GM19438 (cell line): ENCODE data around the gene LRRC8D.

ENCODE experiments used
- ATAC-seq: cut with Tn5 transposase; IDR thresholded peaks from one replicate; pipeline ENCODE4 v1.9.1; 2021; ENCODE audit warnings: low read depth; ENCODE audit not compliant: unreplicated experiment

LRRC8D gene

DNA sequence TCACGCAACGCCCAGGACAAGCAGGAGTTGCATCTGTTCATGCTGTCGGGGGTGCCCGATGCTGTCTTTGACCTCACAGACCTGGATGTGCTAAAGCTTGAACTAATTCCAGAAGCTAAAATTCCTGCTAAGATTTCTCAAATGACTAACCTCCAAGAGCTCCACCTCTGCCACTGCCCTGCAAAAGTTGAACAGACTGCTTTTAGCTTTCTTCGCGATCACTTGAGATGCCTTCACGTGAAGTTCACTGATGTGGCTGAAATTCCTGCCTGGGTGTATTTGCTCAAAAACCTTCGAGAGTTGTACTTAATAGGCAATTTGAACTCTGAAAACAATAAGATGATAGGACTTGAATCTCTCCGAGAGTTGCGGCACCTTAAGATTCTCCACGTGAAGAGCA is 113.6 kb downstream of the LRRC8D start:
- no peak for ATAC-seq

DNA sequence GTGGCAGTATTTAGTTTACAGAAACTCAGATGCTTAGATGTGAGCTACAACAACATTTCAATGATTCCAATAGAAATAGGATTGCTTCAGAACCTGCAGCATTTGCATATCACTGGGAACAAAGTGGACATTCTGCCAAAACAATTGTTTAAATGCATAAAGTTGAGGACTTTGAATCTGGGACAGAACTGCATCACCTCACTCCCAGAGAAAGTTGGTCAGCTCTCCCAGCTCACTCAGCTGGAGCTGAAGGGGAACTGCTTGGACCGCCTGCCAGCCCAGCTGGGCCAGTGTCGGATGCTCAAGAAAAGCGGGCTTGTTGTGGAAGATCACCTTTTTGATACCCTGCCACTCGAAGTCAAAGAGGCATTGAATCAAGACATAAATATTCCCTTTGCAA is 114.4 kb downstream of the LRRC8D start:
- no peak for ATAC-seq

DNA sequence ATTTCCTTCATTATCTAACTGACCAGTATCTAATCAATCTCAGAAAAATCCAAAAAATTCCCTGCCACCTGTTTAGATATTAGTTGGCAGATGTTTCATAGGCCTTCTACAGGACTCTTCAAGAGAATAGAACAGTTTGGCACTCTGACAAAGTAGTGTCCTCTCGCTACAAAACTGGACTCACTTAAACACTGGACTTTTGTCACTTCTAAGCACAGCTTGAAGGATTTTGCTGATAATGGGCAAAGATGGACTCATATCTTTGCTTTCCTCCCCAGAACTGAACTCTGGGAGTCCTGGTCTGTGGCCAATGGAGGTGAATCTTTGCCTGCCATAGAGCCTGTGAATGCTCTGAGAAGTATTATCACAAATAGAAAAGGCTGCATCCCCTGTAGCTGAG is 115.9 kb downstream of the LRRC8D start:
- ATAC-seq, result no peak

DNA sequence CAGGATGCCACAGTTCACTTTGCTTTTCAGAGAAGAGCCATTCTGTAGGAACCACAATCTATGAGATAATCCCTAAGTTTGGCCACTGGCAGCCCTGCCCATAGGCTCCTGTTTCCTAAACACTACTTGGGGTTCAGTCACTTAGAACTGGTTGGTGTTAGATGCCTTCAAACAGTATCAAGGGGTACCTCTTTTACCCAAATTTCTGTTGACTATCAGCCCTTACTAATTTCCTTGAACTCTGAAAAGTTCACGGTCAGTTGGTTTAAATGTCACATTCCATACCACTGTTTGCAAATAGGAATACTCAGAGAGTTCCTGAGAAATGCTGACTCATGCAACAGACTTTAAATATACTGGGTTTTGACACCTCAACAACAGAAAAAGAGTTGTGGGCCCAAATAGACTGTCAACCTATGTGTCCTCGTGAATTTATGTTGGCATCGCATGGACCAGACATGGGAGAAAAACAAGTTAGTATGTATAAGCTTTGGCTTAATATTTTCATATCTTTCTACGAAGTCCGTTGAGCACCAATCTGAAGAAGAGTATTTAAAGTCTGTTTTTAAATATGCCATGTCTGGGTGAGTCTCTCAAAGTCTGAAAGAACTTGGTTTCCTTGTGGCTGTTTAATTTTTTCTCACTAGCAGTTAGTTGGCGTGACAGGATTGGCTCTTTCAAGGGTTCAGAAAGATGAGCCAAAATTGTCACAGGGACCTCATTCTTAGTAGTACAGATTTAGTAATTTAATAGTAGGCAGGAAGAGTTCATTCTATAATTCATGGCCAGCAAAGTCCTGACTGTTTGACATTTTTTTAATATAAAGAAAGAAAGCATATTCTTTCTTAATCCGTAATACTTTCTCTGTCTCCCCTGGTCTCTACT is 117.6 kb downstream of the LRRC8D start:
- no peak for ATAC-seq

DNA sequence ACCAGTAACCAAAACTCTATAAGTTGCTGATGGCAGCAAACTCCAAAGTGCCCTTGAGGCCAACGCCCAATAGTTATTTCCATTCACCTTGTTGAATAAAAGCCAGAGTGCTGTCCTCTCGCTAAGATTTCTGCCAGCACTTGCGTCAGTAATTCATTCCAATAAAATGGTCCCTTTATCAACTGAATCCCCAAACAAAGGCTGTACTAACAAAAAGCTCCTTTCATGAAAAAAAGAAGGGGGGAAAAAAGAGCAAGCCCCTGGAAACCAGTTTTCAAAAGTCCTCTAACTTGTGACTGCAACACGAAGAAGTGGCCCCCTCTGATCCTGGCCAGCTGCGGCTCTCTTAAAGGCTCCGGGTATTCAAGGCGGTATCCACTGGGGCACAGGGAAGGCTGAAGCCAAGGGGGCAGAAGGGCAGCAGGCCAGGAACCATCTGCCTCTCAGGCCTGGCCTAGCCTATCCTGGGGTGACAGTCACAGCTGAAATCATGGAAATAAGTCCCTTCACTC is 118.3 kb downstream of the LRRC8D start:
- no peak for ATAC-seq

DNA sequence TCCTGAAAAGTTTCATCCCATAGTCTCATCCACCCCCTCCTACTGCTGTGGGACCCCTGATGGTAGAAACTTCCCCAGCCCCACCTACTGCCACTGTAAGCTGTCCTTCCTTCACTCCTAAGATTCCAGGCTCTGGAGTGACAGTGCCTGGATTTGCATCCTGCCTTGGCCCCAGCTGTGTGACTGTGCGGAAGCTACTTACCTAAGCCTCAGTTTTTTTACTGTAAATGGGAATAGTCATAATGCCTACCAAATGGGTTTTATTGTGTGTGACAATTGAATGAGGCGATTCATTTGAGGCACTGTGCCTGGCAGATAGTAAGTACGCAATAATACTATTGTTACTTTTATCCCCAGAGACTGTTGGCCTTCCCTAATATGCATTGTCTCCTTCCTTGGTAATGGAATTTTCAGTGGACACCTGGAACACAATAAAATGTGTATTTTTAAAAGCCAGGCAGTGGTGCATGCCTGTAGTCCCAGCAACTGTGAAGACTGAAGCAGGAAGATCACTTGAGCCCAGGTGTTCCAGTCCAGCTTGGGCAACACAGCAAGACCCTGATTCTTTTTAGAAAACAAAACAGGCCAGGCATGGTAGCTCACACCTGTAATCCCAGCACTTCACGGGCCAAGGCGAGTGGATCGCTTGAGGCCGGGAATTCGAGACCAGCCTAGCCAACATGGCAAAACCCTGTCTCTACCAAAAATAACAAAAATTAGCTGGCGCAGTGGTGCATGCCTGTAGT is 119.0 kb downstream of the LRRC8D start:
- no peak for ATAC-seq

DNA sequence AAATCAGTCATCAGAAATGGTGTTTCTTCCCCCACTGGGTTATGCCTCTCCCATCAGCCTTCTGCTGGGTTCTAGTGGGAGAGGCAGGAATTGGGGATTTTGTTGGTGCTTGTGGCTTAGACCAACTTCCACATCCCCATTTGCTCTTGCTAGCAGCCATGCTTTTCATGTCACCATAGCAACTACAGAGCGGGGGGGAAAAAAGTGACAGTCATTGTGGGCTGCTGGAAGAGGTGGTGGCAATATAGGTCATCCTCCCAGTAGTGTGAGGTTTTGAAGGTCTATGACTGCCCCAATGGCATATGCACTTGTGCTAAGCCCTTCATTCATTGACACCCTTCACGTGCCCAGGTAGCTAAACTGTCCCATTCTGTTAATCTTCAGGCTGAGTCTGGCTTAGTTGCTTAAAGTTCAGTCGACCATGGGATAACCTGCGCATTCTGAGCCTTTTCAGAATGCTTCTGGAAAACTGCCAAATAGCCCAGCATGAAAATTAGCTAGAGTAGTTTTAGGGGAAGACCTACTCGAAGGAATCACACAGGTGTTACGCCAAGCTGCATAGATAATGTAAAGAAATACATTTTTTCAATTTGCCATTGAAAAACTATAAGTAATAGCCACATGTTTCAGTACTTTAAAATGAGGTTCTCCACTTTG is 120.4 kb downstream of the LRRC8D start:
- ATAC-seq, result no peak

DNA sequence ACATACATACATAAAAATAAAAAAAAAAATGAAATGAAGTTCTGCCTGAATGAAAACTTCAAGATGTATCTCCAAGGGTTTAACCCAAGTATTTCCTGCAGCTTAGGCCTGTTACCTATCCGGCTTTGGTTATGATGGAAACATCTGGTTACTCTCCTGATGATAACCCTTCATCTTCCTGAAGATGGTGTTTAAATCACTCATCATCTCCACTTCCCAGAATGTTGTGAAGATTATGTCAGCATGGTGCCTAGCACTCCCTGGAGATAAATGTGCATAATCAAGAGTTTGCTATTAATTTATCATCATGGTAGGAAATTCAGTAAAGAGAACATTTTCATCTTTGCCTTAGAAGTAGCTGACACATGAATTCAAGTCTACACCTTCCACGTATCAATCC is 121.2 kb downstream of the LRRC8D start:
- no peak for ATAC-seq

DNA sequence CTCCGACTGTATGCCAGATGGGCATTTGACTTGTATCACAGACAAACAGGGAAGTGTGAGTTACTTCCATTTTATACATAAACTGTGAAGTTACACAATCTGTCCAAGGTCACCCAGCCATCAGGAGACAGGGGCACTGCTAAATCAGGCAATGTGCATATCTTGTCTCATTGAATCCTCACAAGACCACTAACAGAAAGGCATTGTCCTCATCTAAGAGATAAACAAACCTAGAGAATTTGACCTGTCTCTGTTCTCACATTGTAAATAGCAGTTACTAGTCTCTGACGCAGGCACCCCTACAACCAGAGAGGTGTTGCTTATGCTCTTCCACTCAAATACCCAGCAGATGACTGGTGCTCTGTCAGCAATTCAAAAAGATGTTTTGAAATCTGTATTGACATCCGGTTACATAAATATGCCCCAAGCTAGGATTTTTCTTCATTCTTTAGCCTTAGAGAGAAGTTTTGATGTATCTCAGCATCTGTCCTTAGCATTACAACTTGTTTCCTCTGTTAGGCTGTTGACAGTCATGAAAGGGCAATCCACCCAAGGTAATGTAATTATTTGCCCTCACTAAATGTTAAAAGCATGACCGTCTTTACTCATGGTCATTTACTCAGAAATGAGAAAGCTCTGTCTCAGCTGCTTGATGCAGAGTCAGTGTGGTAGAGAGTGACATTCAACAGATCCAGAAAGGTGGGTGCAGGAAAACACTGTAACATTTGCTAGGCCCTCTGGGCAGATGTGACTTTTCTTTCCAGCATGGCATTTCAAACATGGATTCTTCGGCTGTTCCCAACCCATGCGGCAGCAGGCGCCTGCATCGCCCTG is 122.2 kb downstream of the LRRC8D start:
- no peak for ATAC-seq

DNA sequence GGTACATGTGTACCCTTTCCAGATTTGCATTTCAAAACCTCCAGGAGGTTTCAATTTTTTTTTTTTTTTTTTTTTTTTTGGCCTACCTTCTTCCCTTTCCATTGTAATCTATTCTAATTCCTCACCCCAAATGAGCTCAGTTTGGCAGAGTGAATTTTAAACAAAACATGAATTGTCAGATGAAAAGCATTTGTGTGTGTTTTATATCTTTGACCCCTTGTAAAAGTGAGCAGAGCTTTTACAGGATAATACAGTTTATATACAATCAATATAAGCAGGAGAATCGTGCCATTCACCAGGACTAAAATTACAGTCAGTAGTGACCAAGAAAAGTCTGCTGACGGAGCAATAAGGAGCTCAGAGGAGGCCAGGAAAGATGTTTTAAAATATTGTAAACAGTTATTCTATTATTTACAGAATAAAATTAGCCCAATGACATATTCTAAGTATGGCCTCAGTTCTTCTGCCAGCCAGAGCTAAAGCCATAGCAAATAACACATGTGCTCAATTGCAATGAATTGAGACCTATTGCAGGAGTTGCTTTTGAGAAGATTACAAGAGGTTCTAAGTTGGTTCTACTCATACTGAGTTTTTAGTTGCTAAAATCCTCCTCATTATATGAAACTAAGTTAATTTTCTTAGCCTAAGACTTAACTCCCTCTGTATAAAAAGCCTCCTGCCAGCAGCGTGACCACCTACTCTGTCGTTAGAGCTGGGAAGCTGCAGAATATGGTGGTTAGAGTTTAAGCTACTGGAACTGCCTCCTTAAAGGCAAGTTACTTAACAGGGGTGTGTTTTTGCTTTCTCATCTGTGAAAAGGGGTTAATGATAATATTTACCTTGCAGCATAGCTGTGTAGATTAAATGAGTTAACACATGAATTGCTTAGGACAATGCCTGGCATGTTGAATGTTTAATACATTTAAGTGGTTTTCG is 123.3 kb downstream of the LRRC8D start:
- no peak for ATAC-seq

DNA sequence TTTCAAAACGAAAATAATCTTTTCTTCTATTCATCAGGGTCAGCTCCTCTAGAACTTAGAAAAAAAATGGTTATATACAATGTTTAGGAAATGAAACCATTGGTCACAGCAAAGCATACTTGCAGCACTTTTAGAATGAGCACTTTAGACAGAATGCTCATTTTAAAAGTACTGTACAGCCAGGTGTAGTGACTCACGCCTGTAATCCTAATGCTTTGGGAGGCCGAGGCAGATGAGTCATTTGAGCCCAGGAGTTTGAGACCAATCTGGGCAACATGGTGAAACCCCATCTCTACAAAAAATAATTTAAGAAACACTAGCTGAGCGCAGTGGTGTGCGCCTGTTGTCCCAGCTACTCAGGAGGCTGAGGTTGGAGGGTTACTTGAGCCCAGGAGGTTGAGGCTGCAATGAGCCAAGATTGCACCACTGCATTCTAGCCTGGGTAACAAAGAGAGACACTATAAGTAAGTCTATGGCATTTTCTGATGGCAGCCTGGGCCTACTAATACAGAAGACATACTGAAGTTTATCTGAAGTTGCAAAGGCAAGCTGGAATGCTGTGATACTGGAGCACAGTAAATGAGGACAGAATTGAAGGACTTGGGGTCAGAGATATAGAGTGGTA is 125.1 kb downstream of the LRRC8D start:
- ATAC-seq, result peak; percentile 76

DNA sequence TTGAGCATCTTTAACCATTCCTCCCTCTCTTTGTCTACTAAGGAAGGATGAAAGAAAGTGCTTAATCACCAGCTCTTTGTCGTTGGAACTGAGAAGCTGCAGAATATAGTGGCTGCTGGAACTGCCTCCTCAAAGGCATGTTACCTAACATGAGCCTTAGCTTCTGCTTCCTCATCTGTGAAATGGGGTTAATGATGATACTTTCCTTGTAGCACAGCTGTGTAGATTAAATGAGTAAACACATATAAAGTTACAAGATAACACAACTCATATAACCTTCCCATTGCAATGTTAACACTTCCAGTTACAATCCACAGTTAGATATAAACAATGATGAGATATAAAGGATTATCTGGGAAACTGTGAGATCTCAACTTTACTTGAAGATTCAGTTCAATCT is 125.7 kb downstream of the LRRC8D start:
- no peak for ATAC-seq

DNA sequence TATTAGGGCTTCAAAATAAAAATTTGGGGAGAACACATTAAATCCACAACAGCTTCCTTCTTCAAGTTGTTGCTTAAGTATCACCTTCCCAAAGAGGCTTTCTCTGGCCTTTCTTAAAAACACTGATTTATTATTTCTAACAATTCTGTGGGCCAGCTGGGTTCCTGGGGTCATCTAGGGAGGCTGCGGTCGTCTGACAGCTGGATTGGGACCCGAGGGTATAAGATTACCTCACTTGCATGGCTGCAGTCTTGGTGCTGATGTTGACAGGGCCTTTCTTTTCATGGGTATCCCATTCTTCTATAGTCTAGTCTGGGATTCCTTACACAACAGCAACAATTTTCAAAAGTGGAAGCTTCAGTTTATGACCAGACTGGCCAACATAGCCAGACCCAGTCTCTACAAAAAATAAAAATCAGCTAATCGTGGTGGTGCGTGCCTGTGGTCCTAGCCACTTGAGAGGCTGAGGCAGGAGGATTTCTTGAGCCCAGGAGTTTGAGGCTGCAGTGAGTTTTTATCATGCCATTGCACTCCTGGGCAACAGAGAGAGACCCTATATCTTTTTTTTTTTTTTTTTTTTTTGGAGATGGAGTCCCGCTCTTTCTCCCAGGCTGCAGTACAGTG is 128.0 kb downstream of the LRRC8D start:
- ATAC-seq, result no peak

DNA sequence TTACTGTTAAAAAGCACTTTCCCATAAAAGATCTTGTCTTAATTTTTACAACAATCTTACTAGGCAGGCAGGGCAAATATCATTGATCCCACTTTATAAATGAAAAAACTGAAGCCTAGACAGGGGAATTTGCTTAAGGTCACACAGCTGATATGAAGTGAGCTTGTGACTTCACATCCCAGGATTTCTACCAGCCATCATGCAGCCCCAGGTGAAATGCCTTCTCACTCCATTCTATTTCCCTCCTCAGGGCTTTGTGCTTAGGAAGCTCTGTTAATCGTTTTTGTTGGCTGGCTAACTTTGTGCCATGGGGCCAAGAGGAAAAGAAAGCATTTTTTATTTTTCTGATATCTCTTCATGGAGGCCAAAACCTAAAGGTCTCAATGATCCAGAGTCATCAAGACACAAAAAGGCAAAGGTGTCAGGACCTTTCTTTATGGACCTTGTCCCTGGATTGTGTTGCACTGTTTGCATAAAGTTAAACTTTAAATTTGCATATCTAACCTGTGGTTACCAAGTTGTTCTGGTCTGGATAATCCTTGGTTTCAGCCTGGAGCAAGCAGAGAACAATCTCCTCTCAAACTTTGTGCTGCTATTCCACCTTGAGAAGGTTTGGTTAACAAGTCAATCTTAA is 129.3 kb downstream of the LRRC8D start:
- ATAC-seq, result no peak

DNA sequence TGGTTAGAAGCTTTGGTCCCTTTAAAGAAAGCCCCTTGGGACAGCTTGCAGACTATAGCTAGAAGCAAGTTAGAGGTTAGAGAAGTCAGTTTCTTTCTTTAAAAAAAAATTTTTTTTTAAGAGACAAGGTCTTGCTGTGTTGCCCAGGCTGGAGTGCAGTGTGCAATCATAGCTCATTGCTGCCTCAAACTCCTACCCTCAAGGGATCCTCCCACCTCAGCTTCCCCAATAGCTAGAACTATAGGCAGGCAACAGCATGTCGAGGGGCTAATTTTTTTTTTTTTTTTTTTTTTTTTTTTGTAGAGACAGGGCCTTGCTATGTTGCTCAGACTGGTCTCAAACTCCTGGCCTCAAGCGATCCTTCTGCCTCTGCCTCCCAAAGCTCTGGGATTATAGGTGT is 129.9 kb downstream of the LRRC8D start:
- ATAC-seq, result no peak

DNA sequence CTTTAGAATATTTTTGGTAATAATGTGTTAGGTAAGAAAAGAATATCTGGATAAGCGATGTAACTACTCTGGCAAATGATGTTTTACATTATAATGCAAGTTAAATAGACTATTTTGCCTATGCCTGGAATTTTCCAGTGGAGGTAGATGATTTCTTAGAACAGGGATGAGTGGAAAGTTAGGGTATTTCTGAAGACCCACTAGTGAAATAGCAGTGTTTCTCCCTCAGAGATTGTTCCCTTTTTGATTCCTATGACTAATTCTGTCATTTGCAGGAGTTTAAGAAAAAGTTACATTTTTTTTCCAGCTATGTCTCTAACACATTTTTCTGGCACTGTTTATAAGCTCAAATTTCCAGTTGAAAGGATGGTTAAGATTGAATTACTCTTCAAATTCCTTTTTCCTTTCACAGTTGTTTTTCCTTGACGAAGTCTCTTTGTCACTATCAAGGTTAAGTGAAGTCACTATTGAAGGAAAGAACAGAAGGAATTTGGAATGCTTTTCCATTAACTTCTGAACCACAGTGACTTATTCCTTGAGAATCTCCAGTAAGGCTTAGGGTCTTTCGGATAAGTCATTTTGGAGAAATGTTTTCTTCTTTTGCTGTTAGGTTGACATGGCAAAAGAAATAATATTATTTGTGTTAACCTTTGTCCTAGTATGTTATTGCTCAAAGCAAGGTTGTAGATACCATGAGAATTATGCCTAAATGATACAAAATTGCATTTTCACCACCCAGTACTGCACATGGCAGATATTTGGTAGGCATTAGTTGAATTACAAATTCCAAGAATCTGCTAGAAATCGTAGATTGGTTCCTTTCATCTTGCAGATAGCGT is 131.2 kb downstream of the LRRC8D start:
- no peak for ATAC-seq

DNA sequence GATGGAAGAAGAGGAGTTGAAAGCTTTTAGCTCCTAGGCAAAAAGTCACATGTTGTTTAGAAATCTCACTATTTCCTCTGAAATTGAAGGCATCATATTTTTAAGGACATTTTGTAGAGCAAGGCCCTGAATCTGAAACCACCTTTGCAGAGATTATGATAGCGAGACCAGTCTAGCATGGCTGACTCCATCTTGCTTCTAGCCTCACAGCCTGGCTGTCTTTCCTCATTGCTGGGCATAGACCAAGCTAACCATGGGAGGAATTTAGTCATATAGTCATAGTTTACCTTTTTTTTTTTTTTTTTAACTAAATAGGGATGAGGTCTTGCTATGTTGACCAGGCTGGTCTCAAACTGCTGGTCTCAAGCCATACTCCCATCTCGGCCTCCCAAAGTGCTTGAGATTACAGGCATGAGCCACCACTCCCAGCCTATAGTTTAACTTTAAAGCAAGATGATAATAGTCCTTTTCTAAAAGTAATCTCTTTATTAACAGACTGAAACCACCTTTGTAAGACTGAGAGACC is 131.8 kb downstream of the LRRC8D start:
- no peak for ATAC-seq
